ENCODE measurements around the gene ACBD6. TPM values are rescaled to one million over a fixed set of nuclear protein-coding genes. Genes with fewer than 3 reads are reported as not detected.

Gene ACBD6
- total and polyA plus RNA-seq, 5 donors, result 22.1 to 28.9 (median 24.0) TPM

- no peak overlapping the region for H3K27ac ChIP-seq (ENCODE audit: low read length)
Observed at GRCh38 chr1:180278596-180279395, 223.6 kb downstream of the ACBD6 start.

GRCh38 chr1:180278194-180278515 is 224.2 kb downstream of the ACBD6 start:
- intact Hi-C loops (cut with DNase I), result no loop called here
- Histone ChIP-seq H3K27ac (ENCODE audit: low read length) (no peak overlapping the region), H3K9me3 (ENCODE audit: control insufficient read depth, low read length) (no peaks in the 10 kb centered on the region), H3K4me3 (ENCODE audit: low read length) (no peak overlapping the region), H3K27me3 (ENCODE audit: control insufficient read depth, insufficient read depth) (no peaks in the 10 kb centered on the region), H3K4me1 (ENCODE audit: control insufficient read depth, insufficient read depth, low read length) (no peaks in the 10 kb centered on the region)
- 83% methylated on average over 2 of the region's 2 CpGs for WGBS
- ATAC-seq (no peak), DNase-seq (no peak)

More at GRCh38 chr1:180278596-180279395, 223.6 kb downstream of the ACBD6 start:
- intact Hi-C loops (cut with DNase I), result no loop called here
- H3K27me3 ChIP-seq (ENCODE audit: control insufficient read depth, insufficient read depth), result no peaks in the 10 kb centered on the region
- no peak for DNase-seq
- peak in 1 of 2 donors; percentile 57 for ATAC-seq
- WGBS, result 82% methylated on average over 9 of the region's 9 CpGs
- H3K4me1 ChIP-seq (ENCODE audit: control insufficient read depth, insufficient read depth, low read length), result no peaks in the 10 kb centered on the region
- no peak overlapping the region for H3K4me3 ChIP-seq (ENCODE audit: low read length)
- no peaks in the 10 kb centered on the region for H3K9me3 ChIP-seq (ENCODE audit: control insufficient read depth, low read length)

GRCh38 chr1:180277476-180278193 is 224.7 kb downstream of the ACBD6 start:
- no peaks in the 10 kb centered on the region for H3K9me3 ChIP-seq (ENCODE audit: control insufficient read depth, low read length)
- 86% methylated on average over 5 of the region's 5 CpGs for WGBS

GRCh38 chr1:180275726-180276125 is 226.7 kb downstream of the ACBD6 start:
- no peak overlapping the region for H3K27ac ChIP-seq (ENCODE audit: low read length)
- intact Hi-C loops (cut with DNase I), result no loop called here
- H3K4me3 ChIP-seq (ENCODE audit: low read length), result no peak overlapping the region
- H3K4me1 ChIP-seq (ENCODE audit: control insufficient read depth, insufficient read depth, low read length), result no peaks in the 10 kb centered on the region
- DNase-seq (peak in 2 of 3 donors; percentile 16 to 44), ATAC-seq (no peak)
- H3K9me3 ChIP-seq (ENCODE audit: control insufficient read depth, low read length), result no peaks in the 10 kb centered on the region
- WGBS, result 91% methylated on average over 5 of the region's 5 CpGs
- no peaks in the 10 kb centered on the region for H3K27me3 ChIP-seq (ENCODE audit: control insufficient read depth, insufficient read depth)

More at GRCh38 chr1:180277476-180278193, 224.7 kb downstream of the ACBD6 start:
- Histone ChIP-seq H3K27me3 (ENCODE audit: control insufficient read depth, insufficient read depth) (no peaks in the 10 kb centered on the region), H3K27ac (ENCODE audit: low read length) (no peak overlapping the region), H3K4me1 (ENCODE audit: control insufficient read depth, insufficient read depth, low read length) (no peaks in the 10 kb centered on the region), H3K4me3 (ENCODE audit: low read length) (no peak overlapping the region)
- no peak for ATAC-seq
- intact Hi-C loops (cut with DNase I), result no loop called here
- DNase-seq, result no peak

GRCh38 chr1:180274221-180274620 is 228.2 kb downstream of the ACBD6 start:
- no peak overlapping the region for H3K27ac ChIP-seq (ENCODE audit: low read length)

GRCh38 chr1:180273066-180273465 is 229.3 kb downstream of the ACBD6 start:
- no peaks in the 10 kb centered on the region for H3K27me3 ChIP-seq (ENCODE audit: control insufficient read depth, insufficient read depth)
- no peak overlapping the region for H3K27ac ChIP-seq (ENCODE audit: low read length)
- no peak for DNase-seq
- no peak for ATAC-seq
- H3K9me3 ChIP-seq (ENCODE audit: control insufficient read depth, low read length), result no peaks in the 10 kb centered on the region
- no peaks in the 10 kb centered on the region for H3K4me1 ChIP-seq (ENCODE audit: control insufficient read depth, insufficient read depth, low read length)
- WGBS, result 95% methylated on average over 2 of the region's 2 CpGs
- intact Hi-C loops (cut with DNase I), result no loop called here
- no peak overlapping the region for H3K4me3 ChIP-seq (ENCODE audit: low read length)

More at GRCh38 chr1:180274221-180274620, 228.2 kb downstream of the ACBD6 start:
- no peak for DNase-seq
- Histone ChIP-seq H3K4me3 (ENCODE audit: low read length) (no peak overlapping the region), H3K27me3 (ENCODE audit: control insufficient read depth, insufficient read depth) (no peaks in the 10 kb centered on the region), H3K4me1 (ENCODE audit: control insufficient read depth, insufficient read depth, low read length) (no peaks in the 10 kb centered on the region), H3K9me3 (ENCODE audit: control insufficient read depth, low read length) (no peaks in the 10 kb centered on the region)
- ATAC-seq, result no peak
- 98% methylated on average over 11 of the region's 11 CpGs for WGBS
- intact Hi-C loops (cut with DNase I), result no loop called here

GRCh38 chr1:180272395-180272794 is 230.0 kb downstream of the ACBD6 start:
- no peaks in the 10 kb centered on the region for H3K9me3 ChIP-seq (ENCODE audit: control insufficient read depth, low read length)
- intact Hi-C loops (cut with DNase I), result no loop called here
- no peaks in the 10 kb centered on the region for H3K27me3 ChIP-seq (ENCODE audit: control insufficient read depth, insufficient read depth)
- 95% methylated on average over 4 of the region's 4 CpGs for WGBS
- H3K4me3 ChIP-seq (ENCODE audit: low read length), result no peak overlapping the region
- H3K27ac ChIP-seq (ENCODE audit: low read length), result no peak overlapping the region
- ATAC-seq (no peak), DNase-seq (no peak)
- no peaks in the 10 kb centered on the region for H3K4me1 ChIP-seq (ENCODE audit: control insufficient read depth, insufficient read depth, low read length)

GRCh38 chr1:180271272-180272255 is 230.8 kb downstream of the ACBD6 start:
- Histone ChIP-seq H3K9me3 (ENCODE audit: control insufficient read depth, low read length) (no peaks in the 10 kb centered on the region), H3K27me3 (ENCODE audit: control insufficient read depth, insufficient read depth) (no peaks in the 10 kb centered on the region), H3K27ac (ENCODE audit: low read length) (no peak overlapping the region), H3K4me3 (ENCODE audit: low read length) (no peak overlapping the region), H3K4me1 (ENCODE audit: control insufficient read depth, insufficient read depth, low read length) (no peaks in the 10 kb centered on the region)
- intact Hi-C loops (cut with DNase I), result no loop called here
- ATAC-seq (peak; percentile 9 to 19), DNase-seq (peak in 1 of 3 donors; percentile 50)
- WGBS, result 77% methylated on average over 23 of the region's 23 CpGs

GRCh38 chr1:180270530-180271271 is 231.7 kb downstream of the ACBD6 start:
- Histone ChIP-seq H3K9me3 (ENCODE audit: control insufficient read depth, low read length) (no peaks in the 10 kb centered on the region), H3K4me3 (ENCODE audit: low read length) (no peak overlapping the region), H3K27me3 (ENCODE audit: control insufficient read depth, insufficient read depth) (no peaks in the 10 kb centered on the region), H3K27ac (ENCODE audit: low read length) (no peak overlapping the region), H3K4me1 (ENCODE audit: control insufficient read depth, insufficient read depth, low read length) (no peaks in the 10 kb centered on the region)
- DNase-seq, result no peak
- ATAC-seq, result peak in 1 of 2 donors; percentile 6
- intact Hi-C loops (cut with DNase I), result no loop called here
- 62% methylated on average over 8 of the region's 8 CpGs for WGBS

All from right cardiac atrium (tissue), 5 donors.